Islet precursor cell (in vitro differentiated cells): ENCODE measurements around the gene TBX5.

ENCODE experiments used
- DNase-seq: peaks from one replicate; pipeline ENCODE4 v3.0.0-alpha.2; 2018

The TBX5 gene

GRCh38 chr12:114314974-114315720 lies 90.8 kb downstream of the TBX5 start:
- DNase-seq: no peak

GRCh38 chr12:114314403-114314802 lies 91.5 kb downstream of the TBX5 start:
- no peak for DNase-seq

- DNase-seq: no peak
Observed at GRCh38 chr12:114313910-114314309, 92.0 kb downstream of the TBX5 start.

- no peak for DNase-seq
Observed at GRCh38 chr12:114311974-114312373, 94.0 kb downstream of the TBX5 start.

GRCh38 chr12:114306646-114307045 lies 99.3 kb downstream of the TBX5 start:
- DNase-seq: no peak

GRCh38 chr12:114305446-114305845 lies 100.5 kb downstream of the TBX5 start:
- no peak for DNase-seq
